ENCODE results near the gene SAA4. TPM values are rescaled to one million over a fixed set of nuclear protein-coding genes. Genes with fewer than 3 reads are reported as not detected.

The SAA4 gene
- total and polyA plus RNA-seq, 10 of the 15 experiments (the other 5 are each of a cell fraction or from before 2014, with no cell fraction given), result not detected

DNA sequence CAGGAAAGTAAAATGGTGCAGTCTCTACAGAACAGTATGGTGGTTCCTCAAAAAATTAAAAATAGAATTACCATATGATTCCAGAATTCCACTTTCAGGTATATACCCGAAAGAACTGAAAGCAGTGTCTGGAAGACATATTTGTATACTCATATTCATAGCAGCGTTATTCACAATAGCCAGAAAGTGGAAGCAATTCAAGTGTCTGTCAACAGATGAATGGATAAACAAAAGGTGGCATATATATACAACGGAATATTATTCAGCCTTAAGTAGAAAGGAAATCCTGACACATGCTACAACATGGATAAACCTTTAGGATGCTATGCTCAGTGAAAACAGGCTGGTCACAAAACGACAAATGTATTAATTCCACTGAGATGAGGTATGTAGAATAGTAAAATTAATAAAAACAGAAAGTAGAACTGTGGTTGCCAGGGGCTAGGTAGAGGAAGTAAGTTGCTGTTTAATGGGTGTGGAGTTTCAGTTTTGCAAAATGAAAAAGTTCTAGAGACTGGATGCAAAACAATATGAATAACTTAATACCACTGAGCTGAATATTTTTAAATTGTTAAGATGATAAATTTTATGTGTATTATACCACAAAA is 43.9 kb upstream of the SAA4 start:
- H3K9ac ChIP-seq (ENCODE audit: control insufficient read depth, insufficient read depth, low read length), result no peak overlapping the region
- no peaks in the 10 kb centered on the region for H4K20me1 ChIP-seq (ENCODE audit: control insufficient read depth, insufficient read depth)
- H3K4me3 ChIP-seq, result peak overlapping the region; percentile 12; the same call in 1 of the 2 replicates
- H3K27me3 ChIP-seq (replicated peaks in 1 of 2; ENCODE audit: control insufficient read depth in 2 of 2, insufficient read depth in 2 of 2, low read length in 1 of 2), result no peaks in the 10 kb centered on the region
- peaks cover 7 to 34% of the 10 kb centered on the region in 2 experiments for H3K36me3 ChIP-seq (ENCODE audit: control insufficient read depth in 2 of 2, insufficient read depth in 2 of 2, low read length in 1 of 2)
- ATAC-seq (peak; percentile 97), FAIRE-seq (peak; percentile 89), DNase-seq (ENCODE audit: low read depth, low spot score) (peak; percentile 20)
- H3K27ac ChIP-seq (ENCODE audit: control insufficient read depth, insufficient read depth), result peak overlapping the region; percentile 19; the same call in 1 of the 2 replicates
- in situ Hi-C loops (cut with MboI) (no loop called here), intact Hi-C loops (cut with micrococcal nuclease; ENCODE audit: unreplicated experiment) (loop anchor here (1.0 kb wide), 1 partner anchor 36 kb away; no protein-coding TSS in a partner anchor)
- ChIA-PET RAD21 (ENCODE audit: unreplicated experiment) (interaction anchor here (0.6 to 1.6 kb wide), 2 partner anchors 16 to 37 kb away, joined by 3 to 9 read pairs; no protein-coding TSS in a partner anchor), POLR2A (interaction anchor here (0.6 to 1.0 kb wide), 3 partner anchors 9 to 84 kb away, joined by 3 to 4 read pairs (median 4); no protein-coding TSS in a partner anchor), CTCF (interaction anchor here (0.6 to 1.8 kb wide), 5 partner anchors 34 to 485 kb away, joined by 3 to 15 read pairs (median 3); no protein-coding TSS in a partner anchor), SMC1A (ENCODE audit: uncharacterized antibody, unreplicated experiment) (interaction anchor here (0.6 to 1.8 kb wide), 7 partner anchors 11 to 152 kb away, joined by 3 to 13 read pairs (median 3); partner anchors contain the start of gene SAA1)
- BruUV-seq (replicated peaks), result no TSS peak
- no peaks in the 10 kb centered on the region for H3K79me2 ChIP-seq (ENCODE audit: control insufficient read depth, insufficient read depth, low read length)
- H3K4me1 ChIP-seq (ENCODE audit: control insufficient read depth, insufficient read depth, low read length), result peaks cover 11% of the 10 kb centered on the region
- H3K4me2 ChIP-seq (ENCODE audit: control insufficient read depth, insufficient read depth), result peak overlapping the region; percentile 36
- 1% methylated on average over 4 of the region's 4 CpGs for WGBS (ENCODE audit: insufficient coverage, insufficient replicate concordance, low lambda C conversion rate, missing lambda C conversion rate)
- no peak overlapping the region for H2AFZ ChIP-seq (ENCODE audit: control insufficient read depth, low read depth, low read length)
- H3K9me3 ChIP-seq (replicated peaks; ENCODE audit: control insufficient read depth, insufficient read depth, low read length), result no peaks in the 10 kb centered on the region
- TF ChIP-seq, protein P1, sequence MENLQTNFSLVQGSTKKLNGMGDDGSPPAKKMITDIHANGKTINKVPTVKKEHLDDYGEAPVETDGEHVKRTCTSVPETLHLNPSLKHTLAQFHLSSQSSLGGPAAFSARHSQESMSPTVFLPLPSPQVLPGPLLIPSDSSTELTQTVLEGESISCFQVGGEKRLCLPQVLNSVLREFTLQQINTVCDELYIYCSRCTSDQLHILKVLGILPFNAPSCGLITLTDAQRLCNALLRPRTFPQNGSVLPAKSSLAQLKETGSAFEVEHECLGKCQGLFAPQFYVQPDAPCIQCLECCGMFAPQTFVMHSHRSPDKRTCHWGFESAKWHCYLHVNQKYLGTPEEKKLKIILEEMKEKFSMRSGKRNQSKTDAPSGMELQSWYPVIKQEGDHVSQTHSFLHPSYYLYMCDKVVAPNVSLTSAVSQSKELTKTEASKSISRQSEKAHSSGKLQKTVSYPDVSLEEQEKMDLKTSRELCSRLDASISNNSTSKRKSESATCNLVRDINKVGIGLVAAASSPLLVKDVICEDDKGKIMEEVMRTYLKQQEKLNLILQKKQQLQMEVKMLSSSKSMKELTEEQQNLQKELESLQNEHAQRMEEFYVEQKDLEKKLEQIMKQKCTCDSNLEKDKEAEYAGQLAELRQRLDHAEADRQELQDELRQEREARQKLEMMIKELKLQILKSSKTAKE (IDR thresholded peaks at IDR 0.05; ENCODE audit: low read depth, poor library complexity, severe bottlenecking), result peak; percentile 39
- TF ChIP-seq JUNB (IDR thresholded peaks at IDR 0.05), result peak; percentile 58
- TF ChIP-seq CEBPB (IDR thresholded peaks at IDR 0.05; ENCODE audit: borderline replicate concordance in 1 of 2, low read depth in 2 of 2, low read length in 2 of 2), result 0 out of 4 replicates have a peak, but pooled peaks of 1 of the 2 experiments have one; percentile 31
- TF ChIP-seq IKZF1 (conservative IDR thresholded peaks at IDR 0.05), result peak; percentile 28; the same call in 1 of the 2 replicates
- peak; percentile 51; the same call in 1 of the 2 replicates for TF ChIP-seq DPF2 (IDR thresholded peaks at IDR 0.05)
- TF ChIP-seq, protein P2, sequence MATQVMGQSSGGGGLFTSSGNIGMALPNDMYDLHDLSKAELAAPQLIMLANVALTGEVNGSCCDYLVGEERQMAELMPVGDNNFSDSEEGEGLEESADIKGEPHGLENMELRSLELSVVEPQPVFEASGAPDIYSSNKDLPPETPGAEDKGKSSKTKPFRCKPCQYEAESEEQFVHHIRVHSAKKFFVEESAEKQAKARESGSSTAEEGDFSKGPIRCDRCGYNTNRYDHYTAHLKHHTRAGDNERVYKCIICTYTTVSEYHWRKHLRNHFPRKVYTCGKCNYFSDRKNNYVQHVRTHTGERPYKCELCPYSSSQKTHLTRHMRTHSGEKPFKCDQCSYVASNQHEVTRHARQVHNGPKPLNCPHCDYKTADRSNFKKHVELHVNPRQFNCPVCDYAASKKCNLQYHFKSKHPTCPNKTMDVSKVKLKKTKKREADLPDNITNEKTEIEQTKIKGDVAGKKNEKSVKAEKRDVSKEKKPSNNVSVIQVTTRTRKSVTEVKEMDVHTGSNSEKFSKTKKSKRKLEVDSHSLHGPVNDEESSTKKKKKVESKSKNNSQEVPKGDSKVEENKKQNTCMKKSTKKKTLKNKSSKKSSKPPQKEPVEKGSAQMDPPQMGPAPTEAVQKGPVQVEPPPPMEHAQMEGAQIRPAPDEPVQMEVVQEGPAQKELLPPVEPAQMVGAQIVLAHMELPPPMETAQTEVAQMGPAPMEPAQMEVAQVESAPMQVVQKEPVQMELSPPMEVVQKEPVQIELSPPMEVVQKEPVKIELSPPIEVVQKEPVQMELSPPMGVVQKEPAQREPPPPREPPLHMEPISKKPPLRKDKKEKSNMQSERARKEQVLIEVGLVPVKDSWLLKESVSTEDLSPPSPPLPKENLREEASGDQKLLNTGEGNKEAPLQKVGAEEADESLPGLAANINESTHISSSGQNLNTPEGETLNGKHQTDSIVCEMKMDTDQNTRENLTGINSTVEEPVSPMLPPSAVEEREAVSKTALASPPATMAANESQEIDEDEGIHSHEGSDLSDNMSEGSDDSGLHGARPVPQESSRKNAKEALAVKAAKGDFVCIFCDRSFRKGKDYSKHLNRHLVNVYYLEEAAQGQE (IDR thresholded peaks at IDR 0.05; ENCODE audit: low read depth, low read length), result no peak
- TF ChIP-seq, protein P3, sequence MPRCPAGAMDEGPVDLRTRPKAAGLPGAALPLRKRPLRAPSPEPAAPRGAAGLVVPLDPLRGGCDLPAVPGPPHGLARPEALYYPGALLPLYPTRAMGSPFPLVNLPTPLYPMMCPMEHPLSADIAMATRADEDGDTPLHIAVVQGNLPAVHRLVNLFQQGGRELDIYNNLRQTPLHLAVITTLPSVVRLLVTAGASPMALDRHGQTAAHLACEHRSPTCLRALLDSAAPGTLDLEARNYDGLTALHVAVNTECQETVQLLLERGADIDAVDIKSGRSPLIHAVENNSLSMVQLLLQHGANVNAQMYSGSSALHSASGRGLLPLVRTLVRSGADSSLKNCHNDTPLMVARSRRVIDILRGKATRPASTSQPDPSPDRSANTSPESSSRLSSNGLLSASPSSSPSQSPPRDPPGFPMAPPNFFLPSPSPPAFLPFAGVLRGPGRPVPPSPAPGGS (IDR thresholded peaks at IDR 0.05; ENCODE audit: borderline replicate concordance, insufficient read depth, low read depth, low read length, poor library complexity, severe bottlenecking), result no peak
- TF ChIP-seq, protein P4, sequence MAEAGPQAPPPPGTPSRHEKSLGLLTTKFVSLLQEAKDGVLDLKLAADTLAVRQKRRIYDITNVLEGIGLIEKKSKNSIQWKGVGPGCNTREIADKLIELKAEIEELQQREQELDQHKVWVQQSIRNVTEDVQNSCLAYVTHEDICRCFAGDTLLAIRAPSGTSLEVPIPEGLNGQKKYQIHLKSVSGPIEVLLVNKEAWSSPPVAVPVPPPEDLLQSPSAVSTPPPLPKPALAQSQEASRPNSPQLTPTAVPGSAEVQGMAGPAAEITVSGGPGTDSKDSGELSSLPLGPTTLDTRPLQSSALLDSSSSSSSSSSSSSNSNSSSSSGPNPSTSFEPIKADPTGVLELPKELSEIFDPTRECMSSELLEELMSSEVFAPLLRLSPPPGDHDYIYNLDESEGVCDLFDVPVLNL (IDR thresholded peaks at IDR 0.05; ENCODE audit: low read depth, low read length), result no peak
- TF ChIP-seq NFIC (IDR thresholded peaks at IDR 0.05; ENCODE audit: low read depth, low read length), result peak; percentile 54; the same call in 1 of the 2 replicates
- TF ChIP-seq, protein P5, sequence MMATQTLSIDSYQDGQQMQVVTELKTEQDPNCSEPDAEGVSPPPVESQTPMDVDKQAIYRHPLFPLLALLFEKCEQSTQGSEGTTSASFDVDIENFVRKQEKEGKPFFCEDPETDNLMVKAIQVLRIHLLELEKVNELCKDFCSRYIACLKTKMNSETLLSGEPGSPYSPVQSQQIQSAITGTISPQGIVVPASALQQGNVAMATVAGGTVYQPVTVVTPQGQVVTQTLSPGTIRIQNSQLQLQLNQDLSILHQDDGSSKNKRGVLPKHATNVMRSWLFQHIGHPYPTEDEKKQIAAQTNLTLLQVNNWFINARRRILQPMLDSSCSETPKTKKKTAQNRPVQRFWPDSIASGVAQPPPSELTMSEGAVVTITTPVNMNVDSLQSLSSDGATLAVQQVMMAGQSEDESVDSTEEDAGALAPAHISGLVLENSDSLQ (IDR thresholded peaks at IDR 0.05), result peak; percentile 85
- TF ChIP-seq IRF4 (IDR thresholded peaks at IDR 0.05; ENCODE audit: low read depth, low read length), result 0 out of 2 replicates have a peak, but pooled peaks have one; percentile 29

Data from GM12878 (cell line).